ENCODE data around the gene PDIA2. TPM values are rescaled to one million over a fixed set of nuclear protein-coding genes. Genes with fewer than 3 reads are reported as not detected.

PDIA2 gene
- total and polyA plus RNA-seq, 10 of the 15 experiments (the other 5 are each of a cell fraction or from before 2014, with no cell fraction given) = 0.11 to 0.36 TPM; not detected in 8

DNA sequence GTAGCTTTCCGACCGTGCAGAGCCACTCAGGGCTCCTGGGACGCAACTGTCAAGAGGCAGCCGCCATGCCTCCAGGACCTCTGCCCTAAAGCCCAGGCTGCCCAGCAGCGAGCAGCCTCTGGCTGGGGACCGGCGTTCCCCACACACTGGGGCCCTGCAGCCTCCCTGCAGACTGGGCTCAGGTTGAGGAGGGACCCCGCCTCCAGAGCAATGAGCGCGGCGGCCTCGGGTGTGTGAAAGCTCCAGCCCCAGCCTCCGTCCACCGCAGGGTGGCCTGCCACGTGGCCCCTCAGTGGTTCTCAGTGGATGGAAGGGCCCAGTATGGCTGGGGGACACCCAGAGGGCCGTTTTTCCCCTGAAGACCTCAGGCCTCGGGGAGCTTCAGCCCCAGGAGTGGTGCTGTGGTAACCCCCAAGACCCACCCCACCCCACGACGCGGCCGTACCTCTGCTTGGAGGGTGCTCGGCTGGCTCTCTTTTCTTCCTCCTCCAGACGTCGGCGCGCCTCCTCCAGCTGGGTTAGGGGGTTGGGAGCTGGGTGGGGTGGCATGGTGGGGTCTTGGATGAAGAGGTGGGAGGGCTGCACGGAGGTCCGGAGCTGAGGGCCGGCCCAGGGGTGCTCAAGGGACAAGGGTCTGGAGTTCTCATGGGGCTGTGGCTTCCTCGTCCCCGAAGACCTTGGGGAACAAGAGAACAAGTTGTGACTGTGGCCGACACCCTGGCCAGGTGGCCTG lies 10.2 kb downstream of the PDIA2 start:
- Histone ChIP-seq H3K9ac (ENCODE audit: control insufficient read depth, insufficient read depth, low read length) (no peak overlapping the region), H3K4me1 (ENCODE audit: control insufficient read depth, insufficient read depth, low read length) (no peaks in the 10 kb centered on the region), H3K4me3 (no peak overlapping the region), H3K4me2 (ENCODE audit: control insufficient read depth, insufficient read depth) (no peak overlapping the region), H4K20me1 (ENCODE audit: control insufficient read depth, insufficient read depth) (no peaks in the 10 kb centered on the region), H3K9me3 (replicated peaks; ENCODE audit: control insufficient read depth, insufficient read depth, low read length) (no peaks in the 10 kb centered on the region), H3K79me2 (ENCODE audit: control insufficient read depth, insufficient read depth, low read length) (no peaks in the 10 kb centered on the region), H2AFZ (ENCODE audit: control insufficient read depth, low read depth, low read length) (no peak overlapping the region), H3K27me3 (replicated peaks in 1 of 2; ENCODE audit: control insufficient read depth in 2 of 2, insufficient read depth in 2 of 2, low read length in 1 of 2) (no peaks in the 10 kb centered on the region), H3K36me3 (ENCODE audit: control insufficient read depth in 2 of 2, insufficient read depth in 2 of 2, low read length in 1 of 2) (peaks cover 0 to 9% of the 10 kb centered on the region in 2 experiments; a peak in 2 of 4 replicates), H3K27ac (ENCODE audit: control insufficient read depth, insufficient read depth) (no peak overlapping the region)
- in situ Hi-C loops (cut with MboI) = no loop called here
- CTCF ChIA-PET = no interaction called here
- 91% methylated on average over 22 of the region's 32 CpGs for WGBS (ENCODE audit: insufficient coverage, insufficient replicate concordance, low lambda C conversion rate, missing lambda C conversion rate)
- SMC1A ChIA-PET (ENCODE audit: uncharacterized antibody, unreplicated experiment) = no interaction called here
- RAD21 ChIA-PET (ENCODE audit: unreplicated experiment) = no interaction called here
- BruUV-seq (replicated peaks) = no TSS peak
- intact Hi-C loops (cut with micrococcal nuclease; ENCODE audit: unreplicated experiment) = no loop called here
- no peak for ATAC-seq
- no peak for FAIRE-seq
- POLR2A ChIA-PET = no interaction called here
- DNase-seq (ENCODE audit: low read depth, low spot score) = no peak
- TF ChIP-seq WRNIP1 (IDR thresholded peaks at IDR 0.05; ENCODE audit: borderline replicate concordance, low read depth, low read length) = no peak
- no peak for TF ChIP-seq ZNF622 (IDR thresholded peaks at IDR 0.05)
- TF ChIP-seq, protein P1, sequence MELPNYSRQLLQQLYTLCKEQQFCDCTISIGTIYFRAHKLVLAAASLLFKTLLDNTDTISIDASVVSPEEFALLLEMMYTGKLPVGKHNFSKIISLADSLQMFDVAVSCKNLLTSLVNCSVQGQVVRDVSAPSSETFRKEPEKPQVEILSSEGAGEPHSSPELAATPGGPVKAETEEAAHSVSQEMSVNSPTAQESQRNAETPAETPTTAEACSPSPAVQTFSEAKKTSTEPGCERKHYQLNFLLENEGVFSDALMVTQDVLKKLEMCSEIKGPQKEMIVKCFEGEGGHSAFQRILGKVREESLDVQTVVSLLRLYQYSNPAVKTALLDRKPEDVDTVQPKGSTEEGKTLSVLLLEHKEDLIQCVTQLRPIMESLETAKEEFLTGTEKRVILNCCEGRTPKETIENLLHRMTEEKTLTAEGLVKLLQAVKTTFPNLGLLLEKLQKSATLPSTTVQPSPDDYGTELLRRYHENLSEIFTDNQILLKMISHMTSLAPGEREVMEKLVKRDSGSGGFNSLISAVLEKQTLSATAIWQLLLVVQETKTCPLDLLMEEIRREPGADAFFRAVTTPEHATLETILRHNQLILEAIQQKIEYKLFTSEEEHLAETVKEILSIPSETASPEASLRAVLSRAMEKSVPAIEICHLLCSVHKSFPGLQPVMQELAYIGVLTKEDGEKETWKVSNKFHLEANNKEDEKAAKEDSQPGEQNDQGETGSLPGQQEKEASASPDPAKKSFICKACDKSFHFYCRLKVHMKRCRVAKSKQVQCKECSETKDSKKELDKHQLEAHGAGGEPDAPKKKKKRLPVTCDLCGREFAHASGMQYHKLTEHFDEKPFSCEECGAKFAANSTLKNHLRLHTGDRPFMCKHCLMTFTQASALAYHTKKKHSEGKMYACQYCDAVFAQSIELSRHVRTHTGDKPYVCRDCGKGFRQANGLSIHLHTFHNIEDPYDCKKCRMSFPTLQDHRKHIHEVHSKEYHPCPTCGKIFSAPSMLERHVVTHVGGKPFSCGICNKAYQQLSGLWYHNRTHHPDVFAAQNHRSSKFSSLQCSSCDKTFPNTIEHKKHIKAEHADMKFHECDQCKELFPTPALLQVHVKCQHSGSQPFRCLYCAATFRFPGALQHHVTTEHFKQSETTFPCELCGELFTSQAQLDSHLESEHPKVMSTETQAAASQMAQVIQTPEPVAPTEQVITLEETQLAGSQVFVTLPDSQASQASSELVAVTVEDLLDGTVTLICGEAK (IDR thresholded peaks at IDR 0.05; ENCODE audit: borderline replicate concordance) = no peak
- TF ChIP-seq, protein P2, sequence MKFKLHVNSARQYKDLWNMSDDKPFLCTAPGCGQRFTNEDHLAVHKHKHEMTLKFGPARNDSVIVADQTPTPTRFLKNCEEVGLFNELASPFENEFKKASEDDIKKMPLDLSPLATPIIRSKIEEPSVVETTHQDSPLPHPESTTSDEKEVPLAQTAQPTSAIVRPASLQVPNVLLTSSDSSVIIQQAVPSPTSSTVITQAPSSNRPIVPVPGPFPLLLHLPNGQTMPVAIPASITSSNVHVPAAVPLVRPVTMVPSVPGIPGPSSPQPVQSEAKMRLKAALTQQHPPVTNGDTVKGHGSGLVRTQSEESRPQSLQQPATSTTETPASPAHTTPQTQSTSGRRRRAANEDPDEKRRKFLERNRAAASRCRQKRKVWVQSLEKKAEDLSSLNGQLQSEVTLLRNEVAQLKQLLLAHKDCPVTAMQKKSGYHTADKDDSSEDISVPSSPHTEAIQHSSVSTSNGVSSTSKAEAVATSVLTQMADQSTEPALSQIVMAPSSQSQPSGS (IDR thresholded peaks at IDR 0.05; ENCODE audit: low read length) = no peak
- TF ChIP-seq ZNF274 (IDR thresholded peaks at IDR 0.05; ENCODE audit: insufficient read depth, insufficient read length) = no peak
- TF ChIP-seq EED (IDR thresholded peaks at IDR 0.05; ENCODE audit: low read depth) = no peak
- no peak for TF ChIP-seq IRF4 (IDR thresholded peaks at IDR 0.05; ENCODE audit: low read depth, low read length)
- TF ChIP-seq NR2F1 (conservative IDR thresholded peaks at IDR 0.05) = no peak
- TF ChIP-seq RELB (IDR thresholded peaks at IDR 0.05; ENCODE audit: low read depth) = no peak
- TF ChIP-seq ATF7 (IDR thresholded peaks at IDR 0.05; ENCODE audit: low read depth) = no peak
- TF ChIP-seq ZNF592 (IDR thresholded peaks at IDR 0.05) = no peak
- no peak for TF ChIP-seq ZBED1 (IDR thresholded peaks at IDR 0.05; ENCODE audit: borderline replicate concordance)
